ENCODE measurements around the gene SERPINA5.

DNA sequence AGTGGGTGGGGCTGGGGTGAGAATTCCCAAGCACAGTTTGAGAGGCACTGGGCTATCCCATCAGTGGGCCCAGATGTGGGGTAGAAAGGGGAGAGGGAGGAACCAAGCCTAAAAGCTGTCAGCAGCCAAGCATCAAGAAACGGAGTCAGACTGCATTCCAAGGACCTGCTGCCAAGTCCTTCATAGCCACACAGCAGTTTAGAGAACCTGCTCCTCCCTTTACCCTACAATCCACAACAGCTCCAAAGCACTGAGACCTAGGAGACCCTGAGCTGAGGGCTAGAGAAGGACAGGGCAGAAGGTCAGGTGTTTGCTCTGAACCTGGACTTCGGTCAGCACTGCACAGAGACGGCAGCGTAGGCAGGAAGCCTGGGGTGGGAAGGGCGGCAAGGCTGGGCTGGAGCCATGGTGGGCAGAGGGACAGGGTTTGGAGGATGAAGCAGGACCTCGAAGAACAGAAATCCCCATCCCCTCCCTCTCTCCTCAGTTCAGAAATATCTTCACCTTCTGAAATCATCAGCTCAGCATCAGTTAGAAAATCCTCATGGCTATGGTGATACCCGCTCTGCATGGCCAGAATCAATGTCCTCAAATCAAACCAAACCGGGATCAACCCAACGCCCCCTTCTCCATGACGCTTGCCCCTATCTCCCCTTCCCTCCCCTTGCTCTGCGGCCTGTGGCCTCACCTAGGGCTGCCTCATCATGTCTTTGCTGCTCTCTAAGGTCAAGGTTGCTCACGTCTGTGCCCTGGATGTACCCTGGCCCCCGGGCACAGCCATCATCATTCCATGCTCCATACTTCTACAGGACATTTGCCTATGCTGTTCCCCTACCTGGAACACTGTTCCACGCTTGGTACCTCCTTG lies 32.9 kb upstream of the SERPINA5 start:
- no peak for TF ChIP-seq ARNT (IDR thresholded peaks at IDR 0.05)
- no peak for TF ChIP-seq PKNOX1 (IDR thresholded peaks at IDR 0.05)
- TF ChIP-seq SP1 (IDR thresholded peaks at IDR 0.05), result no peak
- no peak for TF ChIP-seq SUZ12 (IDR thresholded peaks at IDR 0.05)
- TF ChIP-seq TARDBP (IDR thresholded peaks at IDR 0.05), result no peak
- TF ChIP-seq ZNF384 (IDR thresholded peaks at IDR 0.05), result no peak
- no peak for TF ChIP-seq ELF4 (IDR thresholded peaks at IDR 0.05)
- no peak for TF ChIP-seq FOXK2 (IDR thresholded peaks at IDR 0.05)
- no peak for TF ChIP-seq NFRKB (IDR thresholded peaks at IDR 0.05)

Measured in HEK293T (cell line).